SK-N-SH (cell line): Measurements from ENCODE around the gene HOMER2. TPM values are rescaled to one million over a fixed set of nuclear protein-coding genes. Genes with fewer than 3 reads are reported as not detected.

Source experiments
- CTCF ChIA-PET: fragments of 300-600, 350-600 bp; formaldehyde crosslinking; extraction: SDS; loops from one replicate; lab custom pipeline; 2021; lab: Yijun Ruan, JAX
- POLR2A ChIA-PET: fragments of 350-600 bp; sonication (Branson Sonifier 250); formaldehyde crosslinking; extraction: SDS; loops from one replicate; lab custom pipeline; 2020; ENCODE audit warnings: antibody characterized with exemption, inconsistent platforms; lab: Yijun Ruan, JAX
- DNase-seq: peaks from one replicate; pipeline ENCODE4 v3.0.0; 2012
- H2AFZ ChIP-seq: fragments of 200-600 bp; sonication (generic); 2 replicates; pipeline ENCODE4 v1.8.1; 2016; ENCODE audit warnings: antibody characterized with exemption, mild to moderate bottlenecking, low read depth
- H3F3A ChIP-seq: fragments of 200-600 bp; sonication (generic); replicated peaks from 2 replicates; pipeline ENCODE3; 2016; ENCODE audit warnings: antibody characterized with exemption, mild to moderate bottlenecking; ENCODE audit not compliant: insufficient read depth
- H3K27ac ChIP-seq, 2 experiments: fragments of 200-500 bp in 1 of 2; fragments of 200-600 bp in 1 of 2; sonication (Bioruptor generic) in 1 of 2; sonication (generic), shearing (Covaris generic) in 1 of 2; 2 replicates each; pipeline versions ENCODE4 v1.5.1 to v1.6.1; 2014 to 2016; ENCODE audit warnings: low read depth in 2 of 2, inconsistent platforms in 1 of 2, low read length in 1 of 2, mild to moderate bottlenecking in 1 of 2, mixed read lengths in 1 of 2
- H3K27me3 ChIP-seq: fragments of 200-600 bp; sonication (generic), shearing (Covaris generic); 2 replicates; pipeline ENCODE4 v1.6.1; 2016; ENCODE audit warnings: mixed run types; ENCODE audit not compliant: insufficient read depth
- H3K36me3 ChIP-seq, 2 experiments: fragments of 200-500 bp in 1 of 2; fragments of 200-600 bp in 1 of 2; sonication (Bioruptor generic) in 1 of 2; sonication (generic) in 1 of 2; replicated peaks in 1 of 2; 2 replicates each; pipeline versions ENCODE3 to v1.5.1; 2014 to 2016; ENCODE audit warnings: low read length in 1 of 2, mild to moderate bottlenecking in 1 of 2; ENCODE audit not compliant: insufficient read depth in 2 of 2, control insufficient read depth in 1 of 2
- H3K4me1 ChIP-seq, 2 experiments: fragments of 200-500 bp in 1 of 2; fragments of 200-600 bp in 1 of 2; sonication (Bioruptor generic) in 1 of 2; sonication (generic), shearing (Covaris generic) in 1 of 2; 2 replicates each; pipeline versions ENCODE4 v1.5.1 to v1.6.1; 2014 to 2016; ENCODE audit warnings: low read depth in 1 of 2, low read length in 1 of 2, mixed run types in 1 of 2; ENCODE audit not compliant: insufficient read depth in 2 of 2, control insufficient read depth in 1 of 2
- H3K4me2 ChIP-seq: fragments of 200-600 bp; sonication (generic), shearing (Covaris generic); 2 replicates; pipeline ENCODE4 v1.6.1; 2017; ENCODE audit warnings: mixed run types
- H3K4me3 ChIP-seq, 2 experiments: fragments of 200-500 bp in 1 of 2; fragments of 200-600 bp in 1 of 2; sonication (Bioruptor generic) in 1 of 2; sonication (generic), shearing (Covaris generic) in 1 of 2; 2 replicates each; pipeline versions ENCODE4 v1.5.1 to v1.8.1; 2014 to 2016; ENCODE audit warnings: low read depth in 2 of 2, inconsistent platforms in 1 of 2, low read length in 1 of 2, mild to moderate bottlenecking in 1 of 2, mixed read lengths in 1 of 2, moderate library complexity in 1 of 2
- H3K79me2 ChIP-seq: fragments of 200-600 bp; sonication (generic); 2 replicates; pipeline ENCODE4 v1.8.1; 2017; ENCODE audit warnings: mild to moderate bottlenecking; ENCODE audit not compliant: insufficient read depth
- H3K9ac ChIP-seq: fragments of 200-600 bp; sonication (generic); 2 replicates; pipeline ENCODE4 v1.6.1; 2017; ENCODE audit warnings: mixed run types
- H3K9me2 ChIP-seq: fragments of 200-600 bp; sonication (generic); 2 replicates; pipeline ENCODE4 v1.6.1; 2017; ENCODE audit warnings: mixed run types
- H3K9me3 ChIP-seq: fragments of 200-600 bp; sonication (generic); 2 replicates; pipeline ENCODE4 v1.6.1; 2017; ENCODE audit warnings: mixed run types, mild to moderate bottlenecking, moderate library complexity
- H4K20me1 ChIP-seq: fragments of 200-600 bp; sonication (generic); 2 replicates; pipeline ENCODE4 v1.6.1; 2017; ENCODE audit warnings: mild to moderate bottlenecking, mixed run types; ENCODE audit not compliant: insufficient read depth
- ELF1 ChIP-seq: IDR thresholded peaks from 2 replicates; pipeline ENCODE4 v1.4.0; 2012
- EZH2phosphoT487 ChIP-seq: fragments of 200-600 bp; sonication (generic); IDR thresholded peaks from 2 replicates; pipeline ENCODE4 v1.6.1; 2017; ENCODE audit warnings: low read depth, mixed run types, mild to moderate bottlenecking, antibody characterized with exemption, moderate library complexity, borderline replicate concordance
- FOSL2 ChIP-seq: IDR thresholded peaks from 2 replicates; pipeline ENCODE4 v1.4.0; 2012; ENCODE audit warnings: low read depth, mild to moderate bottlenecking, moderate library complexity, borderline replicate concordance
- FOXJ3 ChIP-seq: sonication (generic); formaldehyde crosslinking; IDR thresholded peaks from 2 replicates; pipeline ENCODE4 v1.5.1; 2020; ENCODE audit warnings: mild to moderate bottlenecking, missing genetic modification reagents
- GABPA ChIP-seq: IDR thresholded peaks from 2 replicates; pipeline ENCODE4 v1.4.0; 2012; ENCODE audit warnings: low read depth, mild to moderate bottlenecking
- GATA2 ChIP-seq: sonication (generic); formaldehyde crosslinking; IDR thresholded peaks from 2 replicates; pipeline ENCODE4 v1.5.0; 2020; ENCODE audit warnings: mild to moderate bottlenecking, missing genetic modification reagents
- MAX ChIP-seq: IDR thresholded peaks from 2 replicates; pipeline ENCODE4 v1.4.0; 2012; ENCODE audit warnings: low read depth
- MEF2A ChIP-seq: IDR thresholded peaks from 2 replicates; pipeline ENCODE4 v1.4.0; 2012; ENCODE audit warnings: low read depth, borderline replicate concordance
- MXI1 ChIP-seq: IDR thresholded peaks from 2 replicates; pipeline ENCODE4 v1.6.1; 2012; ENCODE audit warnings: mild to moderate bottlenecking, low read depth, low read length, improper control_type of control experiment
- NRF1 ChIP-seq: IDR thresholded peaks from 2 replicates; pipeline ENCODE4 v1.6.1; 2012; ENCODE audit warnings: low read depth, mild to moderate bottlenecking, low read length
- PBX3 ChIP-seq: IDR thresholded peaks from 2 replicates; pipeline ENCODE4; 2012
- POLR2AphosphoS5 ChIP-seq: IDR thresholded peaks from 2 replicates; pipeline ENCODE4 v1.6.1; 2012; ENCODE audit warnings: low read depth, low read length
- RAD21 ChIP-seq: IDR thresholded peaks from 2 replicates; pipeline ENCODE4 v1.6.1; 2012; ENCODE audit warnings: mild to moderate bottlenecking, low read length
- RCOR1 ChIP-seq: fragments of 150-350 bp; IDR thresholded peaks from 2 replicates; pipeline ENCODE4 v1.6.1; 2017; ENCODE audit warnings: antibody characterized with exemption, low read length
- RXRA ChIP-seq: IDR thresholded peaks from 2 replicates; pipeline ENCODE4 v1.4.0; 2012; ENCODE audit warnings: low read depth, mild to moderate bottlenecking, borderline replicate concordance
- SMC3 ChIP-seq: IDR thresholded peaks from 2 replicates; pipeline ENCODE4 v1.6.1; 2012; ENCODE audit warnings: low read depth, low read length, improper control_type of control experiment
- TAF1 ChIP-seq: IDR thresholded peaks from 2 replicates; pipeline ENCODE4 v1.6.1; 2012; ENCODE audit warnings: low read depth, mild to moderate bottlenecking, low read length, moderate library complexity, borderline replicate concordance
- TCF12 ChIP-seq: IDR thresholded peaks from 2 replicates; pipeline ENCODE4 v1.4.0; 2012
- TEAD4 ChIP-seq: IDR thresholded peaks from 2 replicates; pipeline ENCODE4 v1.4.0; 2012; ENCODE audit warnings: mild to moderate bottlenecking, borderline replicate concordance; ENCODE audit not compliant: insufficient read depth
- ZBTB33 ChIP-seq: IDR thresholded peaks from 2 replicates; pipeline ENCODE4 v1.4.0; 2012; ENCODE audit warnings: low read depth, borderline replicate concordance
- WGBS: methylation state at CpG from one replicate; pipeline ENCODE4 v1.1.6; 2017; ENCODE audit warnings: low lambda C conversion rate; 5-methylcytosine and 5-hydroxymethylcytosine counted together
- polyA plus RNA-seq, 3 experiments: library from polyadenylated mRNA; depleted of rRNA; stranded (reverse); fragments of >200 nt; gene quantifications; 2 replicates each; pipeline ENCODE4 v1.2.3, GENCODE V29; 2012

The HOMER2 gene
- polyA plus RNA-seq, 1 of the 3 experiments (the other 2 are of a cell fraction), result 7.3 TPM

- CTCF ChIA-PET, result no interaction called here
- no peaks in the 10 kb centered on the region for H4K20me1 ChIP-seq
Measured at GRCh38 chr15:82916161-82916952, 36.2 kb downstream of the HOMER2 start.

GRCh38 chr15:82914396-82914795, 38.1 kb downstream of the HOMER2 start:
- H3K36me3 ChIP-seq, result no peaks in the 10 kb centered on the region
- no peaks in the 10 kb centered on the region for H3K9me3 ChIP-seq
- no peak overlapping the region for H3K9ac ChIP-seq
- H3K27me3 ChIP-seq, result no peaks in the 10 kb centered on the region
- H3K4me1 ChIP-seq, result peaks cover 0 to 2% of the 10 kb centered on the region in 2 experiments; a peak in 1 of 4 replicates
- no peak overlapping the region for H2AFZ ChIP-seq
- no peak overlapping the region for H3K27ac ChIP-seq
- no peak for DNase-seq
- no peak for TF ChIP-seq FOXJ3
- no peak for TF ChIP-seq NRF1
- no peak for TF ChIP-seq MEF2A
- TF ChIP-seq RXRA, result no peak
- TF ChIP-seq TEAD4, result no peak
- no peak for TF ChIP-seq SMC3
- TF ChIP-seq TCF12, result no peak
- TF ChIP-seq RCOR1, result no peak
- TF ChIP-seq MAX, result no peak
- TF ChIP-seq TAF1, result no peak
- no peak for TF ChIP-seq PBX3
- no peak for TF ChIP-seq ZBTB33
- TF ChIP-seq GABPA, result no peak
- no peak for TF ChIP-seq ELF1
- TF ChIP-seq MXI1, result no peak
- no peak for TF ChIP-seq RAD21
- no peaks in the 10 kb centered on the region for H3K9me2 ChIP-seq
- H3K4me3 ChIP-seq, result no peak overlapping the region
- 47% methylated on average over 2 of the region's 2 CpGs for WGBS
- POLR2A ChIA-PET, result no interaction called here
- H4K20me1 ChIP-seq, result no peaks in the 10 kb centered on the region
- no peak overlapping the region for H3K4me2 ChIP-seq
- H3F3A ChIP-seq, result no peaks in the 10 kb centered on the region
- no peaks in the 10 kb centered on the region for H3K79me2 ChIP-seq
- CTCF ChIA-PET, result no interaction called here

More at GRCh38 chr15:82916161-82916952, 36.2 kb downstream of the HOMER2 start:
- Histone ChIP-seq H2AFZ (no peak overlapping the region), H3K79me2 (no peaks in the 10 kb centered on the region), H3K36me3 (no peaks in the 10 kb centered on the region), H3K4me1 (peaks cover 0 to 2% of the 10 kb centered on the region in 2 experiments; a peak in 1 of 4 replicates), H3K27me3 (no peaks in the 10 kb centered on the region), H3K27ac (no peak overlapping the region), H3K9ac (no peak overlapping the region), H3K9me3 (no peaks in the 10 kb centered on the region), H3K4me2 (no peak overlapping the region), H3K9me2 (no peaks in the 10 kb centered on the region), H3F3A (no peaks in the 10 kb centered on the region), H3K4me3 (no peak overlapping the region)
- DNase-seq, result no peak
- POLR2A ChIA-PET, result no interaction called here
- 81% methylated on average over 13 of the region's 13 CpGs for WGBS
- no peak for TF ChIP-seq TEAD4
- TF ChIP-seq EZH2phosphoT487, result no peak
- no peak for TF ChIP-seq RAD21
- TF ChIP-seq POLR2AphosphoS5, result no peak
- no peak for TF ChIP-seq ZBTB33
- TF ChIP-seq FOSL2, result no peak
- TF ChIP-seq ELF1, result no peak
- TF ChIP-seq SMC3, result no peak
- TF ChIP-seq GATA2 (CRISPR knock-in tag), result no peak
- no peak for TF ChIP-seq TAF1
